ENCODE measurements around the gene HIPK2. TPM values are rescaled to one million over a fixed set of nuclear protein-coding genes. Genes with fewer than 3 reads are reported as not detected.

Gene HIPK2
- total and polyA plus RNA-seq, 2 experiments from 2014 or later = 7.3 to 16.9 TPM

DNA sequence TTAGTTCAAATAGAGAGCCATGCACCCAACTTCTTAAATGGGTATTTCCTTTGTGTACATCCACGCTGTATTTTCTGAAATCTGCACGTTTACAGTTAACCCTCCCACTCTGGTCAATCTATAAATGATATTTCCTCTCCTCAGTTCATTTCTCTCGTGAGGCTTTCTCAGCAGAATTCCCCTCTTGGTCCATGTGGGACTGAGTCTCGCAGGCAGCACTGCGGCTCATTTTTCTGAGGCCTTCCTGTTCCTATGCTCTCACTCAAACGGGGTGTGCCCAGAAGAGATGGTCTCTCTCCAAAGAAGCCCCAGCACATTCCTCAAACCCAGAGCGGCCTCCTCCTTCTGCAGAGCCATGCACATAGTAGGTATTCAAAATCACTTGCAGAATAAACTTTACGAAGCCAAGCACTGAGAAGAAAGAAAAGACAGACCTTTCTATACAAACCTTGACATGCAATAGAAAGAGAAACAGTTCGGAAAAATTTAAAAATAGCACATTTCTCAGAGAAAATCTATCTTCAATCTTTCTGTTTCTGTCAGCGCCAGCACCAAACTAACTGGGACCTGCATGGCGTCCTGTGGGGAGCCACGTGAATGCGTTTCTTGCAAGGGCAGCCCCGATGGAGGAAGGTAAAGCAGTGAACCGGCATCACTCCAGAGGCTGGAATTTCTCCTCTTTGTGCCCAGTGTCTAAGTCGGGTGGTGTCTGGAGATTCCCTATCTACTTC lies 77.1 kb downstream of the HIPK2 start:
- Mint-ChIP-seq H3K4me1 (peaks cover 30% of the 10 kb centered on the region), H3K27ac (no peak overlapping the region), H3K27me3 (ENCODE audit: insufficient read depth, low read depth, poor library complexity) (peaks cover 7% of the 10 kb centered on the region), H3K36me3 (ENCODE audit: low read depth) (no peaks in the 10 kb centered on the region), H3K9me3 (no peaks in the 10 kb centered on the region), H3K4me3 (no peak overlapping the region)
- Histone ChIP-seq H3K27ac (ENCODE audit: low read depth) (no peak overlapping the region), H3K4me2 (no peak overlapping the region), H2AFZ (no peak overlapping the region), H4K20me1 (replicated peaks; ENCODE audit: insufficient read depth) (no peaks in the 10 kb centered on the region), H3K4me1 (ENCODE audit: insufficient read depth) (peaks cover 5% of the 10 kb centered on the region; the same call in 1 of the 2 replicates), H3K79me2 (replicated peaks; ENCODE audit: insufficient read depth) (no peaks in the 10 kb centered on the region; the same call in 1 of the 2 replicates), H3F3A (replicated peaks; ENCODE audit: low read depth) (no peaks in the 10 kb centered on the region), H3K4me3 (no peak overlapping the region), H3K9me2 (ENCODE audit: insufficient read depth) (no peaks in the 10 kb centered on the region), H3K27me3 (ENCODE audit: insufficient read depth) (no peaks in the 10 kb centered on the region), H3K36me3 (ENCODE audit: insufficient read depth) (no peaks in the 10 kb centered on the region)
- ATAC-seq = no peak
- TF ChIP-seq ZNF331 (CRISPR knock-in tag; IDR thresholded peaks at IDR 0.05; ENCODE audit: low read depth) (no peak), NANOG (IDR thresholded peaks at IDR 0.05; ENCODE audit: borderline replicate concordance) (no peak), CREB1 (CRISPR knock-in tag; IDR thresholded peaks at IDR 0.05; ENCODE audit: low read depth) (no peak), EZH2 (IDR thresholded peaks at IDR 0.05; ENCODE audit: low read depth, unreplicated experiment) (no peak), ZNF462 (CRISPR knock-in tag; IDR thresholded peaks at IDR 0.05) (no peak), ETS1 (IDR thresholded peaks at IDR 0.05) (no peak)
- TF ChIP-seq, protein P1, sequence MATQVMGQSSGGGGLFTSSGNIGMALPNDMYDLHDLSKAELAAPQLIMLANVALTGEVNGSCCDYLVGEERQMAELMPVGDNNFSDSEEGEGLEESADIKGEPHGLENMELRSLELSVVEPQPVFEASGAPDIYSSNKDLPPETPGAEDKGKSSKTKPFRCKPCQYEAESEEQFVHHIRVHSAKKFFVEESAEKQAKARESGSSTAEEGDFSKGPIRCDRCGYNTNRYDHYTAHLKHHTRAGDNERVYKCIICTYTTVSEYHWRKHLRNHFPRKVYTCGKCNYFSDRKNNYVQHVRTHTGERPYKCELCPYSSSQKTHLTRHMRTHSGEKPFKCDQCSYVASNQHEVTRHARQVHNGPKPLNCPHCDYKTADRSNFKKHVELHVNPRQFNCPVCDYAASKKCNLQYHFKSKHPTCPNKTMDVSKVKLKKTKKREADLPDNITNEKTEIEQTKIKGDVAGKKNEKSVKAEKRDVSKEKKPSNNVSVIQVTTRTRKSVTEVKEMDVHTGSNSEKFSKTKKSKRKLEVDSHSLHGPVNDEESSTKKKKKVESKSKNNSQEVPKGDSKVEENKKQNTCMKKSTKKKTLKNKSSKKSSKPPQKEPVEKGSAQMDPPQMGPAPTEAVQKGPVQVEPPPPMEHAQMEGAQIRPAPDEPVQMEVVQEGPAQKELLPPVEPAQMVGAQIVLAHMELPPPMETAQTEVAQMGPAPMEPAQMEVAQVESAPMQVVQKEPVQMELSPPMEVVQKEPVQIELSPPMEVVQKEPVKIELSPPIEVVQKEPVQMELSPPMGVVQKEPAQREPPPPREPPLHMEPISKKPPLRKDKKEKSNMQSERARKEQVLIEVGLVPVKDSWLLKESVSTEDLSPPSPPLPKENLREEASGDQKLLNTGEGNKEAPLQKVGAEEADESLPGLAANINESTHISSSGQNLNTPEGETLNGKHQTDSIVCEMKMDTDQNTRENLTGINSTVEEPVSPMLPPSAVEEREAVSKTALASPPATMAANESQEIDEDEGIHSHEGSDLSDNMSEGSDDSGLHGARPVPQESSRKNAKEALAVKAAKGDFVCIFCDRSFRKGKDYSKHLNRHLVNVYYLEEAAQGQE (IDR thresholded peaks at IDR 0.05; ENCODE audit: unreplicated experiment) = no peak
- no peak for DNase-seq (ENCODE audit: low spot score)

Measured in GM23338 (cell line).